DMS53 treated with DMSO at 0.1 percent for 48 hours (cell line): ENCODE measurements around the gene UNC13A.

ENCODE experiments used
- DNase-seq: peaks from one replicate; lab custom pipeline; 2025; ENCODE audit not compliant: unreplicated experiment; lab: John Stamatoyannopoulos, UW

Gene UNC13A

DNA sequence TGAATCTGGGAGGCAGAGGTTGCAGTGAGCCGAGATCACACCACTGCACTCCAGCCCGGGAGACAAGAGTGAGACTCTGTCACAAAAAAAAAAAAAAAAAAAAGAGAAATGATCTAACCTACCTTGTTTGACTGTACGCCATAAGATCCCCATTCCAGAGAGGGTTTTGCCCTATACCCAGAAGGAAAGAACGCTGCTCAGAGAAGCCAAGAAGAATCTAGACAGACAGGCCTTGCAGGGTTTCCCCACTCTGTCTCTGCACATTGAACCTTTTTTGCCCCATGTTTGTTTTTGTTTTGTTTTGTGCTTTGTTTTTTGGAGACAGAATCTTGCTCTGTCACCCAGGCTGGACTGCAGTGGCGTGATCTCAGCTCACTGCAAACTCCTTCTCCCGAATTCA, 23.7 kb upstream of the UNC13A start:
- no peak for DNase-seq

GRCh38 chr19:17706750-17707181, 18.6 kb upstream of the UNC13A start:
- no peak for DNase-seq

GRCh38 chr19:17703824-17704463, 15.8 kb upstream of the UNC13A start:
- no peak for DNase-seq

GRCh38 chr19:17695198-17695597, 7.0 kb upstream of the UNC13A start:
- DNase-seq: no peak

GRCh38 chr19:17692566-17692965, 4.4 kb upstream of the UNC13A start:
- DNase-seq: no peak

DNA sequence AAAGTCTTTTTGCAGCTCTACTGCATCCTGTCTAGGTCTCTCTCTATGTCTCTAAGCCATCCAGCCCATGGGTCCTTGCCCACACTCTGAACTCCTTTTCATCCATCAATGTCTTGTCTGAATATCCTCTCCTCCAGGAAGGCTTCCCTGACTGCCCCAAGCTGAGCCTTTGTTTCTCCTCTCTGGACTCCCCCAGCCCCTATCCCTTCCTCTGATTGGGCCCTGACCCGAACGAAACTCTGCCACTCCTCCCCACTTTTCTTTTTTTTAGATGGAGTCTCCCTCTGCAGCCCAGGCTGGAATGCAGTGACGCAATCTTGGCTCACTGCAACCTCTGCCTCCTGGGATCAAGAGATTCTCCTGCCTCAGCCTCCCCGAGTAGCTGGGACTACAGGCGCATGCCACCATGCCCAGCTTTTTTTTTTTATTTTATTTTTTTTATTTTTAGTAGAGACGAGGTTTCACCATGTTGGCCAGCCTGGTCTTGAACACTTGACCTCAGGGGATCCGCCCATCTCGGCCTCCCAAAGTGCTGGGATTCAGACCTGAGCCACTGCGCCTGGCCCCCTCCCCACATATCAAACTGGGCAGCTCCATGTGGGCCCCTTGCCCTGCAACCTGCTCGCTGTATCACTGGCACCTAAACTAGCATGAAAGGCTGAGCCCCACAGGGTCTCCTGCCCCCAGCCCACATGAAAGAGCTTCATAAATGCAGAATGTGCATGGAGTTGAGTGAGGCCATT, 870 bp upstream of the UNC13A start:
- no peak for DNase-seq

- no peak for DNase-seq
These were observed 855 bp downstream of the UNC13A start for GRCh38 chr19:17687141-17687856.

DNA sequence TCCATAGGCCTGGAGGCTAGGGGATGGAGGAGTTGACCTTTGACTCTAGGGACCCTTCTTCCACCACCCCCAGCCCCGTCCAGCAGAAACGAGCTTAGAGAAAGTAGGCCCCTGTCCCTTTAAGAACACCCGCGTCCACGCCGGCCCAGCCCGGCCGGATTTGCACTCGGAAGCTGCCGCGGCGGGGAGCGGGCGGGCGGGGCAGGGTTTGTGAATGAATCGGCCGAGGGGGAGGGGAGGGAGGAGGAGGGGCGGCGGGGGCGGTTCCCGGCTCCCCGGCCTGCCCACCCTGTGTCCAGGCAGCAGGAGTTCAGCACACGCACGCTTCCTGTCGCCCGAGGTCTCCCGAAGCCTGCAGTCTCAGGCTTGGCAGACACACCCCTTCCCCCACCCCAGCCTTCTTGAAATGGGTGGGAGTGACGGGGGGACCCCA, 1.5 kb downstream of the UNC13A start:
- DNase-seq: no peak

DNA sequence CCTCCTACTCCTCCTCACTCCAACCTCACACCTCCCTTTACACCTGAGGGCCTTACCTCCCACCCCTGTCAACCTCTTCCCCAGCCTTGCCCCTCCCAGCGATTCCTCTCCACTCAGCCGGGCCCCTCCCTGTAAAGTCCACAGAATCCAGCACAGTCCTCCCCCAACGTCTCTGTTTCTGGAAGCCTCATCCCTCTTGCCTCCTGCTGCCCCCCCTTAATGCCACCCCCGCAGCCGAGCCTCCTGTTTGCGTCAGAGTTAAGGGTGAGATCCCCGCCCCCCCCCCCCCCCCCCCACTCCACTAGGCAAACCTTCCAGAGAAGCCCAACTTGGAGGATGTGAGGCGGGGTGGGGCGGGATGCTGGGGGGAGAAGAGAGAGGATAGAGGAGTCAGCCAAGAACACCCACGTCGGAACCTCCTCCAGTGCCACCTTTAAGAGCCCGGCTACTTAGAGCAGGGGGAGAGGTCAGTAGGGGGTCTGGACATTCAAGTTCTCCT, 2.1 kb downstream of the UNC13A start:
- no peak for DNase-seq

GRCh38 chr19:17685451-17686022, 2.6 kb downstream of the UNC13A start:
- DNase-seq: no peak

DNA sequence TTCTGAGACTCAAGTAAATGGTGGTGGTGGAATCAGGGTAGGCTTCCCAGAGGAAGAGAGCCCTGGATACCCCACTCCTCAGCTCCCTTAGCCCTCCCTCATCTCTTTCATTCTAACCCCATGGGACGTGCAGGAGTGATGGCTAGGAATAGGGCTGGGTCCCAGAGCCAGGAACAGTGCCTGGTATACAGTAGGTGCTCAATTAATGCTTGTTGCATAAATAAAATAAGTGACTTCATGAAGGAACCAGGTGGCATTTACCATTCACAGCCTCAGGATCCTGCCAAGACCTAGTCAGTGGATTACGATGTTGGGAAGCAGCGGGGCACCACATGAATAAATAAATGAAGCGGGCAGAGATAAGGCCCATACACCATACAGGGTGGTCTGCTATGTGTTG, 3.9 kb downstream of the UNC13A start:
- DNase-seq: no peak

- no peak for DNase-seq
These were observed 5.1 kb downstream of the UNC13A start for GRCh38 chr19:17683078-17683477.

GRCh38 chr19:17682273-17682672, 5.9 kb downstream of the UNC13A start:
- DNase-seq: no peak

DNA sequence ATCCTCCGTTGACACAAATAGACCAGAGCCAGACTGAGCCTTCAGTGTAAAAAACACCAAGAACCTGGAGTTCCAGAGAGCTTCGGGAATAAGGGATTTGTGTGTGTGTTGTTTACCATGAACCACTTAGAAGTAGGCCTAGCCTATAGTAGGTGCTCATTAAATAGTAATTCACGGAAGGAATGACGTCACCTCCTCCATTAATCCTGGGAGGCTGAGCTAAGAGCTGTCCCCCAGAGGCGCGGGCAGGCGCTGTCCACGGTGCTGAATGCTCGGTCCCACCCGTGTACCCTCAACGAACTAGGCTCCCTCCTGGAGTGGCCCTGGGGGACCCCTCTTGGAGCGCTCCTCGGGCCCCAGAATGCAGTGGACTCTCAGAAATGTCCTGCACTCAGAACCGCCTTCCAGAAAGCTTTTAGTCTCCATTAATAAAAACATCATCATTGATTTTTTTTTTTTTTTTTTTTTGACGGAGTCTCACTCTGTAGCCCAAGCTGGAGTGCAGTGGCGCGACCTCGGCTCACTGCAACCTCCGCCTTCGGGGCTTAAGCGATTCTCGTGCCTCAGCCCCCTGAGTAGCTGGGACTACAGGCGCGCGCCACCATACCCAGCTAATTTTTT, 6.5 kb downstream of the UNC13A start:
- no peak for DNase-seq

GRCh38 chr19:17680230-17680722, 7.9 kb downstream of the UNC13A start:
- no peak for DNase-seq

GRCh38 chr19:17679526-17680229, 8.5 kb downstream of the UNC13A start:
- no peak for DNase-seq

GRCh38 chr19:17678836-17679235, 9.3 kb downstream of the UNC13A start:
- DNase-seq: no peak

DNA sequence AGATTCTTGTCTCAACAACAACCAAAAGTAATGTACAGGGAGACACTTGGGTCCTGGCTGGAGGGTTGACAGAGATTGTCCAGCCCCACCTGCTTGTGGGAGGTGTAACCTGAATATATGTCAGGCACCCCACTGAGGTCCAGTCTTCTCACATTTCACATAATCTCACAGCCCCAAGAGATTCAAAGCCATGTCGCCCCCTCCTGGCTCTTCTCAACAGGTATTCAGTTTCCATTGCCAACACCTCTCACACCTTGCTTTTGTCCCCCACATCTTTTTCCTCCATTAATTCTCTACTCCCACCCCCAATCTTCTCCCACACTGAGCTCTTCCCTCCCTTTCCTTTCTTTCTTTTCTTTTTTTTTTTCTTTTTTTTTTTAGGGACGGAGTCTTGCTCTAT, 11.2 kb downstream of the UNC13A start:
- DNase-seq: no peak

DNA sequence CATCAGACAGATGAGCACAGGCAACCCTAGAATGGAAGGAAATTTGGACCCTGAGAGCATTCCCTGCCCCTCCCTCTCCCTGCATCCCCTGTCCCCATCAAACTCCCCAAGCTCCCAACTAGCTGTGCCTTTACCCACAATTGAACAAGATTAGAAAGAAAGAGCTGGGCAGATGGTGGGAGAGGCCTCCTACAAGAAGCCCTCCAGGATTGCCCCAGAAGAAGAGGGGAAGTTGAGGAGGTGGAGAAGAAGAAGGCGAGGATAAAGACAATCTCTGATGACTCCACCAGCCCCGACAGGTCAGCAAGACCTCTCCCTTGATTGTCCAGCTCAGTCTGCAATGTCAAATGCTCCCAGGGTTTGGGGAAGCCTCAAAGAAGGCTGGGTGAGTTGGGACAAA, 11.9 kb downstream of the UNC13A start:
- DNase-seq: no peak
